HEK293 (cell line): ENCODE data around the gene SLC38A5.

Experiments
- CTCF ChIA-PET: fragments of 350-600 bp; formaldehyde crosslinking; extraction: SDS; loops from one replicate; lab custom pipeline; 2021; ENCODE audit warnings: antibody characterized with exemption; lab: Yijun Ruan, JAX
- POLR2A ChIA-PET: fragments of 300-600 bp; formaldehyde crosslinking; extraction: SDS; loops from one replicate; lab custom pipeline; 2020; ENCODE audit warnings: antibody characterized with exemption, inconsistent platforms; lab: Yijun Ruan, JAX
- H3K27ac ChIP-seq: fragments of 200-500 bp; sonication (Bioruptor generic); 2 replicates; pipeline ENCODE4 v1.5.1; 2014; ENCODE audit warnings: low read depth, low read length, control low read depth, inconsistent platforms; ENCODE audit errors: extremely low read depth
- H3K36me3 ChIP-seq, 2 experiments: fragments of 200-500 bp in 1 of 2; sonication (Bioruptor generic) in 1 of 2; 1 replicate in 1 of 2; 2 replicates in 1 of 2; pipeline ENCODE4 v1.5.1; 2014 to 2017; ENCODE audit warnings: inconsistent platforms in 2 of 2, low read length in 2 of 2; ENCODE audit not compliant: control insufficient read depth in 2 of 2, insufficient read depth in 1 of 2
- H3K4me1 ChIP-seq: fragments of 200-500 bp; sonication (Bioruptor generic); 2 replicates; pipeline ENCODE4 v1.5.1; 2014; ENCODE audit warnings: mild to moderate bottlenecking, low read length, inconsistent platforms; ENCODE audit not compliant: control insufficient read depth, insufficient read depth
- H3K4me3 ChIP-seq: 2 replicates; pipeline ENCODE4 v1.5.1; 2011; ENCODE audit warnings: low read depth, mild to moderate bottlenecking, control low read depth, low read length, moderate library complexity
- H3K9me3 ChIP-seq: fragments of 200-500 bp; sonication (Bioruptor generic); 2 replicates; pipeline ENCODE4 v1.5.1; 2014; ENCODE audit warnings: low read depth, low read length, inconsistent platforms; ENCODE audit not compliant: control insufficient read depth, insufficient read depth
- HOXA7 ChIP-seq: sonication (generic); formaldehyde crosslinking; IDR thresholded peaks from 2 replicates; pipeline ENCODE4 v1.8.1; 2022; ENCODE audit warnings: missing genetic modification reagents, borderline replicate concordance
- IKZF3 ChIP-seq: fragments of 450-650 bp; IDR thresholded peaks from 2 replicates; pipeline ENCODE4 v1.5.0; 2018; ENCODE audit warnings: missing biosample characterization, mild to moderate bottlenecking, missing genetic modification characterization, moderate library complexity
- OSR2 ChIP-seq: fragments of 450-650 bp; formaldehyde crosslinking; IDR thresholded peaks from 2 replicates; pipeline ENCODE4 v1.5.1; 2016; ENCODE audit warnings: missing biosample characterization, missing genetic modification characterization
- OVOL3 ChIP-seq: fragments of 450-650 bp; formaldehyde crosslinking; IDR thresholded peaks from 2 replicates; pipeline ENCODE4 v1.5.1; 2016; ENCODE audit warnings: missing biosample characterization, missing genetic modification characterization
- RBAK ChIP-seq: fragments of 450-650 bp; formaldehyde crosslinking; IDR thresholded peaks from 2 replicates; pipeline ENCODE4 v1.5.1; 2016; ENCODE audit warnings: missing biosample characterization, missing genetic modification characterization
- SP3 ChIP-seq: fragments of 450-650 bp; formaldehyde crosslinking; IDR thresholded peaks from 2 replicates; pipeline ENCODE4 v1.5.1; 2016; ENCODE audit warnings: missing biosample characterization, missing genetic modification characterization
- ZNF10 ChIP-seq: fragments of 450-650 bp; formaldehyde crosslinking; IDR thresholded peaks from 2 replicates; pipeline ENCODE4 v1.5.1; 2017; ENCODE audit warnings: missing biosample characterization, missing genetic modification characterization
- ZNF16 ChIP-seq: fragments of 450-650 bp; formaldehyde crosslinking; IDR thresholded peaks from 2 replicates; pipeline ENCODE4 v1.5.1; 2016; ENCODE audit warnings: low read depth, missing biosample characterization, missing genetic modification characterization
- ZNF19 ChIP-seq: fragments of 450-650 bp; formaldehyde crosslinking; IDR thresholded peaks from 2 replicates; pipeline ENCODE4; 2016; ENCODE audit warnings: missing biosample characterization, missing genetic modification characterization, low read depth
- ZNF341 ChIP-seq: fragments of 450-650 bp; formaldehyde crosslinking; IDR thresholded peaks from 2 replicates; pipeline ENCODE4; 2016; ENCODE audit warnings: low read depth, missing biosample characterization, missing genetic modification characterization
- ZNF366 ChIP-seq: fragments of 450-650 bp; formaldehyde crosslinking; conservative IDR thresholded peaks from 2 replicates; pipeline ENCODE4 v1.5.1; 2016; ENCODE audit warnings: missing biosample characterization, missing genetic modification characterization
- ZNF391 ChIP-seq: fragments of 450-650 bp; formaldehyde crosslinking; IDR thresholded peaks from 2 replicates; pipeline ENCODE4 v1.5.1; 2016; ENCODE audit warnings: low read depth, missing biosample characterization, missing genetic modification characterization, borderline replicate concordance
- ZNF394 ChIP-seq: fragments of 450-650 bp; formaldehyde crosslinking; IDR thresholded peaks from 2 replicates; pipeline ENCODE4 v1.5.1; 2016; ENCODE audit warnings: missing biosample characterization, missing genetic modification characterization, mild to moderate bottlenecking, moderate library complexity, borderline replicate concordance
- ZNF433 ChIP-seq: fragments of 450-650 bp; formaldehyde crosslinking; IDR thresholded peaks from 2 replicates; pipeline ENCODE4 v1.5.1; 2016; ENCODE audit warnings: missing biosample characterization, missing genetic modification characterization, low read depth
- ZNF510 ChIP-seq: fragments of 450-650 bp; formaldehyde crosslinking; IDR thresholded peaks from 2 replicates; pipeline ENCODE4 v1.5.1; 2018; ENCODE audit warnings: mild to moderate bottlenecking, missing genetic modification characterization, missing biosample characterization; ENCODE audit not compliant: insufficient replicate concordance
- ZNF560 ChIP-seq: fragments of 450-650 bp; formaldehyde crosslinking; IDR thresholded peaks from 2 replicates; pipeline ENCODE4 v1.5.1; 2017; ENCODE audit warnings: missing biosample characterization, missing genetic modification characterization, borderline replicate concordance
- ZNF571 ChIP-seq: fragments of 450-650 bp; formaldehyde crosslinking; IDR thresholded peaks from 2 replicates; pipeline ENCODE4 v1.5.0; 2017; ENCODE audit warnings: missing biosample characterization, missing genetic modification characterization
- ZNF654 ChIP-seq: fragments of 450-650 bp; formaldehyde crosslinking; IDR thresholded peaks from 2 replicates; pipeline ENCODE4 v1.5.1; 2016; ENCODE audit warnings: low read depth, missing biosample characterization, missing genetic modification characterization
- ZNF658 ChIP-seq: fragments of 450-650 bp; formaldehyde crosslinking; IDR thresholded peaks from 2 replicates; pipeline ENCODE4; 2016; ENCODE audit warnings: missing biosample characterization, missing genetic modification characterization
- ZNF677 ChIP-seq: fragments of 450-650 bp; IDR thresholded peaks from 2 replicates; pipeline ENCODE4 v1.5.0; 2018; ENCODE audit warnings: missing biosample characterization, mild to moderate bottlenecking, missing genetic modification characterization, moderate library complexity
- ZNF791 ChIP-seq: fragments of 450-650 bp; formaldehyde crosslinking; IDR thresholded peaks from 2 replicates; pipeline ENCODE4 v1.5.1; 2016; ENCODE audit warnings: missing biosample characterization, missing genetic modification characterization
- ZNF837 ChIP-seq: fragments of 450-650 bp; formaldehyde crosslinking; IDR thresholded peaks from 2 replicates; pipeline ENCODE4 v1.5.1; 2016; ENCODE audit warnings: missing biosample characterization, missing genetic modification characterization
- ZSCAN16 ChIP-seq: fragments of 450-650 bp; formaldehyde crosslinking; IDR thresholded peaks from 2 replicates; pipeline ENCODE4 v1.5.1; 2016; ENCODE audit warnings: missing biosample characterization, missing genetic modification characterization
- ZSCAN30 ChIP-seq: fragments of 450-650 bp; IDR thresholded peaks from 2 replicates; pipeline ENCODE4 v1.5.1; 2018; ENCODE audit warnings: missing biosample characterization, mild to moderate bottlenecking, missing genetic modification characterization, moderate library complexity
- TF ChIP-seq, protein P1 (sequence below): fragments of 450-650 bp; formaldehyde crosslinking; IDR thresholded peaks from 2 replicates; pipeline ENCODE4; 2016; ENCODE audit warnings: missing biosample characterization, missing genetic modification characterization
- TF ChIP-seq, protein P2 (sequence below): fragments of 450-650 bp; formaldehyde crosslinking; conservative IDR thresholded peaks from 2 replicates; pipeline ENCODE4 v1.5.1; 2016; ENCODE audit warnings: low read depth, missing biosample characterization, missing genetic modification characterization
- TF ChIP-seq, protein P3 (sequence below): IDR thresholded peaks from 2 replicates; pipeline ENCODE4 v1.6.1; 2011; ENCODE audit warnings: mild to moderate bottlenecking, low read depth, low read length, borderline replicate concordance

Gene SLC38A5

DNA sequence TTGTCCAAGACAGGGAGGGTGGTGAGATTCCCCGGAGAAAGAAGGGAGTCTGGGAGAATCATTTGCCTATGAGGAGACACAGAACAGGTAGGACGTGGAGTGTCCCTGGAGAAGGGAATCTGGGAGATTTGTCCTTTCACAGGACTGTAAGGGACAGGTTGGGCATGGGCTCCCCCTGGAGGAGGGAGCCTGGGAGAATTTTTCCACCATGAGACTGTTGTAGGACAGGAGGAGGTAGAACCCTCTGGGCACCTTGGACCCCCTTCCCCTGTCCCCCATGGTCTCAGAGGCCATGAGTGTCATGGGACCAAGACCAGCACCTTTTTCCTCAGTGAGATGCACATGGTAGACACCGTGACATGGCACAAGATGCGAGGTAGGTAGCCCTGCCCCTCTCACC is 41.5 kb upstream of the SLC38A5 start:
- TF ChIP-seq IKZF3 (tag by site-specific recombination) (0 out of 2 replicates have a peak, but pooled peaks have one; percentile 41), ZNF654 (tag by site-specific recombination) (peak; percentile 13; the same call in 1 of the 2 replicates), ZNF394 (tag by site-specific recombination) (no peak), ZNF560 (tag by site-specific recombination) (no peak)
- no peaks in the 10 kb centered on the region for H3K9me3 ChIP-seq
- H3K36me3 ChIP-seq, result peaks cover 0 to 28% of the 10 kb centered on the region in 2 experiments; a peak in 2 of 3 replicates
- POLR2A ChIA-PET, result no interaction called here
- no peak overlapping the region for H3K4me3 ChIP-seq
- CTCF ChIA-PET, result interaction anchor here (0.6 kb wide), 1 partner anchor 17 kb away, joined by 5 read pairs; no protein-coding TSS in a partner anchor
- H3K4me1 ChIP-seq, result no peaks in the 10 kb centered on the region
- no peak overlapping the region for H3K27ac ChIP-seq

DNA sequence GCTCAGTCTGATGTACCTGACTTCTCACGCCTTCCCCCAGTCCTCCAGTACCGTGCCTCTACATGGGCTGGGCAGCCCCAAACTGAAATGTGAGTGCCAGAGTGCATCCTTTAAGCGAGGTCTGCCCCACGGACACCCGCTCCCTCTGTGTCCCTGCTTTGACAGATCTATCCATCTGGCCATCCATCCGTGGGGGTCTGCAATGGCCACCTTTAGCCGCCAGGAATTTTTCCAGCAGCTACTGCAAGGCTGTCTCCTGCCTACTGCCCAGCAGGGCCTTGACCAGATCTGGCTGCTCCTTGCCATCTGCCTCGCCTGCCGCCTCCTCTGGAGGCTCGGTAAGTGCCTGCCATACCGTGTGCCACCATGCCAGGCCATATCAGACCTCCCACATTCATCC is 39.6 kb upstream of the SLC38A5 start:
- ChIA-PET POLR2A (no interaction called here), CTCF (no interaction called here)
- no peaks in the 10 kb centered on the region for H3K9me3 ChIP-seq
- no peak overlapping the region for H3K27ac ChIP-seq
- peaks cover 0 to 15% of the 10 kb centered on the region in 2 experiments; a peak in 2 of 3 replicates for H3K36me3 ChIP-seq
- H3K4me1 ChIP-seq, result no peaks in the 10 kb centered on the region
- peak overlapping the region; percentile 65 for H3K4me3 ChIP-seq
- TF ChIP-seq ZNF791 (tag by site-specific recombination), result no peak
- no peak for TF ChIP-seq ZNF658
- no peak for TF ChIP-seq ZNF19
- TF ChIP-seq OVOL3 (tag by site-specific recombination), result no peak
- TF ChIP-seq ZNF837 (tag by site-specific recombination), result no peak
- no peak for TF ChIP-seq ZNF341 (tag by site-specific recombination)
- no peak for TF ChIP-seq ZSCAN16
- no peak for TF ChIP-seq ZNF16 (tag by site-specific recombination)
- TF ChIP-seq OSR2 (tag by site-specific recombination), result no peak
- no peak for TF ChIP-seq HOXA7
- TF ChIP-seq ZNF433, result no peak
- TF ChIP-seq ZNF366 (tag by site-specific recombination), result no peak
- no peak for TF ChIP-seq RBAK (tag by site-specific recombination)
- TF ChIP-seq ZSCAN30 (tag by site-specific recombination), result no peak
- no peak for TF ChIP-seq ZNF510 (tag by site-specific recombination)
- no peak for TF ChIP-seq ZNF677 (tag by site-specific recombination)
- TF ChIP-seq ZNF571, result no peak

DNA sequence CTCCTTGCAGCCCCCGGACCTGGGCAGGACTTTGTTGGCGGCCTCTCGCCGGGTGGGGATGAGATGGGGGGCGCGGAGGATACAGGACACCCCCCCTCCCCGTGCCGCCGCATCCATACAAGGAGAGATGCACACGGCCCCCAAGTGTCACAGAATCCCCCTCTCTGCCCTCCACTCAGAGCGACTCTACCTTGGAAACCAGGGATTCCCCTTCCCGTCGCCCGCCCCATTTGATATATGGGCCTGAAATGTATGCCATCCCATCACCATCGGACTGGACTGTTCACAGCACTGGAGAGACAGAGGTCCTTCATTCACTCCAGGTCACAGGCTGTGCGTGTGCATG is 39.2 kb upstream of the SLC38A5 start:
- H3K4me1 ChIP-seq, result no peaks in the 10 kb centered on the region
- H3K36me3 ChIP-seq, result peaks cover 0 to 11% of the 10 kb centered on the region in 2 experiments; a peak in 1 of 3 replicates
- H3K4me3 ChIP-seq, result peak overlapping the region; percentile 65
- ChIA-PET CTCF (no interaction called here), POLR2A (no interaction called here)
- H3K27ac ChIP-seq, result no peak overlapping the region; the same call in 1 of the 2 replicates
- H3K9me3 ChIP-seq, result no peaks in the 10 kb centered on the region
- TF ChIP-seq ZNF391 (tag by site-specific recombination), result no peak
- TF ChIP-seq, protein P1, sequence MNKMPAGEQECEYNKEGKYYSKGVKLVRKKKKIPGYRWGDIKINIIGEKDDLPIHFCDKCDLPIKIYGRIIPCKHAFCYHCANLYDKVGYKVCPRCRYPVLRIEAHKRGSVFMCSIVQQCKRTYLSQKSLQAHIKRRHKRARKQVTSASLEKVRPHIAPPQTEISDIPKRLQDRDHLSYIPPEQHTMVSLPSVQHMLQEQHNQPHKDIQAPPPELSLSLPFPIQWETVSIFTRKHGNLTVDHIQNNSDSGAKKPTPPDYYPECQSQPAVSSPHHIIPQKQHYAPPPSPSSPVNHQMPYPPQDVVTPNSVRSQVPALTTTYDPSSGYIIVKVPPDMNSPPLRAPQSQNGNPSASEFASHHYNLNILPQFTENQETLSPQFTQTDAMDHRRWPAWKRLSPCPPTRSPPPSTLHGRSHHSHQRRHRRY, result no peak
- TF ChIP-seq, protein P2, sequence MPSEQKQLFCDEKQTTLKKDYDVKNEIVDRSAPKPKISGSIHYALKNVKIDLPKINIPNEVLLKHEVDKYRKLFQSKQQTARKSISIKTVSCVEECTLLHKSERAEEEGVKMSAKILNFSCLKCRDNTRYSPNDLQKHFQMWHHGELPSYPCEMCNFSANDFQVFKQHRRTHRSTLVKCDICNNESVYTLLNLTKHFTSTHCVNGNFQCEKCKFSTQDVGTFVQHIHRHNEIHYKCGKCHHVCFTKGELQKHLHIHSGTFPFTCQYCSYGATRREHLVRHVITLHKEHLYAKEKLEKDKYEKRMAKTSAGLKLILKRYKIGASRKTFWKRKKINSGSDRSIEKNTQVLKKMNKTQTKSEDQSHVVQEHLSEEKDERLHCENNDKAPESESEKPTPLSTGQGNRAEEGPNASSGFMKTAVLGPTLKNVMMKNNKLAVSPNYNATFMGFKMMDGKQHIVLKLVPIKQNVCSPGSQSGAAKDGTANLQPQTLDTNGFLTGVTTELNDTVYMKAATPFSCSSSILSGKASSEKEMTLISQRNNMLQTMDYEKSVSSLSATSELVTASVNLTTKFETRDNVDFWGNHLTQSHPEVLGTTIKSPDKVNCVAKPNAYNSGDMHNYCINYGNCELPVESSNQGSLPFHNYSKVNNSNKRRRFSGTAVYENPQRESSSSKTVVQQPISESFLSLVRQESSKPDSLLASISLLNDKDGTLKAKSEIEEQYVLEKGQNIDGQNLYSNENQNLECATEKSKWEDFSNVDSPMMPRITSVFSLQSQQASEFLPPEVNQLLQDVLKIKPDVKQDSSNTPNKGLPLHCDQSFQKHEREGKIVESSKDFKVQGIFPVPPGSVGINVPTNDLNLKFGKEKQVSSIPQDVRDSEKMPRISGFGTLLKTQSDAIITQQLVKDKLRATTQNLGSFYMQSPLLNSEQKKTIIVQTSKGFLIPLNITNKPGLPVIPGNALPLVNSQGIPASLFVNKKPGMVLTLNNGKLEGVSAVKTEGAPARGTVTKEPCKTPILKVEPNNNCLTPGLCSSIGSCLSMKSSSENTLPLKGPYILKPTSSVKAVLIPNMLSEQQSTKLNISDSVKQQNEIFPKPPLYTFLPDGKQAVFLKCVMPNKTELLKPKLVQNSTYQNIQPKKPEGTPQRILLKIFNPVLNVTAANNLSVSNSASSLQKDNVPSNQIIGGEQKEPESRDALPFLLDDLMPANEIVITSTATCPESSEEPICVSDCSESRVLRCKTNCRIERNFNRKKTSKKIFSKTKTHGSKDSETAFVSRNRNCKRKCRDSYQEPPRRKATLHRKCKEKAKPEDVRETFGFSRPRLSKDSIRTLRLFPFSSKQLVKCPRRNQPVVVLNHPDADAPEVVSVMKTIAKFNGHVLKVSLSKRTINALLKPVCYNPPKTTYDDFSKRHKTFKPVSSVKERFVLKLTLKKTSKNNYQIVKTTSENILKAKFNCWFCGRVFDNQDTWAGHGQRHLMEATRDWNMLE, result no peak
- TF ChIP-seq, protein P3, sequence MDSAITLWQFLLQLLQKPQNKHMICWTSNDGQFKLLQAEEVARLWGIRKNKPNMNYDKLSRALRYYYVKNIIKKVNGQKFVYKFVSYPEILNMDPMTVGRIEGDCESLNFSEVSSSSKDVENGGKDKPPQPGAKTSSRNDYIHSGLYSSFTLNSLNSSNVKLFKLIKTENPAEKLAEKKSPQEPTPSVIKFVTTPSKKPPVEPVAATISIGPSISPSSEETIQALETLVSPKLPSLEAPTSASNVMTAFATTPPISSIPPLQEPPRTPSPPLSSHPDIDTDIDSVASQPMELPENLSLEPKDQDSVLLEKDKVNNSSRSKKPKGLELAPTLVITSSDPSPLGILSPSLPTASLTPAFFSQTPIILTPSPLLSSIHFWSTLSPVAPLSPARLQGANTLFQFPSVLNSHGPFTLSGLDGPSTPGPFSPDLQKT, result no peak
- no peak for TF ChIP-seq ZNF560 (tag by site-specific recombination)
- no peak for TF ChIP-seq SP3 (tag by site-specific recombination)
- TF ChIP-seq ZNF10 (tag by site-specific recombination), result no peak
- no peak for TF ChIP-seq ZNF16 (tag by site-specific recombination)
